Panc1 (cell line): ENCODE measurements around the gene FAM53B. TPM values are rescaled to one million over a fixed set of nuclear protein-coding genes. Genes with fewer than 3 reads are reported as not detected.

Source experiments
- ATAC-seq: fragments of 200-7000 bp; cut with Tn5 transposase; 2 replicates; pipeline ENCODE4 v1.9.1; 2020; ENCODE audit warnings: mild to moderate bottlenecking, moderate library complexity
- BruUV-seq: library from RNA; stranded (reverse); fragments of 400-500 nt; replicated peaks from 2 replicates; lab custom pipeline; 2021; lab: Mats Ljungman, UMichigan
- CTCF ChIA-PET: fragments of 300-600 bp; sonication (Branson Sonifier 250); formaldehyde crosslinking; loops from one replicate; lab custom pipeline; 2022; ENCODE audit warnings: antibody characterized with exemption; lab: Charles Lee
- POLR2A ChIA-PET: fragments of 300-600 bp; sonication (Branson Sonifier 250); formaldehyde crosslinking; loops from one replicate; lab custom pipeline; 2022; ENCODE audit warnings: antibody characterized with exemption; lab: Charles Lee
- DNase-seq: peaks from one replicate; pipeline ENCODE4 v3.0.0-alpha.2; 2010; ENCODE audit warnings: low read depth, low spot score
- H3K27ac ChIP-seq: 2 replicates; pipeline ENCODE4 v1.5.1; 2011; ENCODE audit warnings: mild to moderate bottlenecking, low read length, inconsistent platforms
- H3K27me3 ChIP-seq: fragments of 200-500 bp; sonication (Bioruptor generic); 2 replicates; pipeline ENCODE4 v1.6.0; 2014; ENCODE audit warnings: low read length, inconsistent platforms; ENCODE audit not compliant: control insufficient read depth, insufficient read depth
- H3K36me3 ChIP-seq: fragments of 200-500 bp; sonication (Bioruptor generic); 2 replicates; pipeline ENCODE4 v1.5.1; 2014; ENCODE audit warnings: inconsistent platforms, mild to moderate bottlenecking, low read length, moderate library complexity; ENCODE audit not compliant: control insufficient read depth, insufficient read depth
- H3K4me1 ChIP-seq: 2 replicates; pipeline ENCODE4 v1.5.1; 2011; ENCODE audit warnings: inconsistent platforms, mild to moderate bottlenecking, low read length, moderate library complexity; ENCODE audit not compliant: control insufficient read depth, insufficient read depth
- H3K4me3 ChIP-seq, 2 experiments: 2 replicates each; pipeline ENCODE4 v1.5.1; 2011 to 2012; ENCODE audit warnings: low read depth in 2 of 2, low read length in 2 of 2, mild to moderate bottlenecking in 2 of 2, inconsistent platforms in 1 of 2, moderate library complexity in 1 of 2
- H3K9me3 ChIP-seq: fragments of 200-500 bp; sonication (Bioruptor generic); 2 replicates; pipeline ENCODE4 v1.5.1; 2014; ENCODE audit warnings: low read depth, mild to moderate bottlenecking, inconsistent platforms, low read length, moderate library complexity; ENCODE audit not compliant: control insufficient read depth, insufficient read depth
- CTCF ChIP-seq: fragments of 450-650 bp; IDR thresholded peaks from 2 replicates; pipeline ENCODE4 v1.5.1; 2017; ENCODE audit warnings: mild to moderate bottlenecking
- POLR2AphosphoS5 ChIP-seq: IDR thresholded peaks from 2 replicates; pipeline ENCODE4 v1.6.1; 2012; ENCODE audit warnings: mild to moderate bottlenecking, low read depth, low read length, moderate library complexity
- REST ChIP-seq, 2 experiments: IDR thresholded peaks; 2 replicates each; pipeline ENCODE4 v1.6.1; 2011 to 2012; ENCODE audit warnings: low read depth in 2 of 2, control low read depth in 1 of 2, low read length in 1 of 2, mild to moderate bottlenecking in 1 of 2, moderate library complexity in 1 of 2; ENCODE audit not compliant: insufficient read depth in 1 of 2
- SIN3A ChIP-seq: IDR thresholded peaks from 2 replicates; pipeline ENCODE4 v1.6.1; 2012; ENCODE audit warnings: low read depth, mild to moderate bottlenecking, low read length, moderate library complexity, borderline replicate concordance; ENCODE audit not compliant: insufficient read depth
- TCF7L2 ChIP-seq: IDR thresholded peaks from 2 replicates; pipeline ENCODE4 v1.6.1; 2011; ENCODE audit warnings: mild to moderate bottlenecking, low read depth, low read length, inconsistent platforms
- in situ Hi-C: cut with HindIII; loops from 2 replicates; pipeline ENCODE4 v1.10.0; 2016; ENCODE audit warnings: low sequenced_read_pairs, low pct_unique_long_range_greater_than_20kb
- intact Hi-C: fragments of 100-400 bp; cut with micrococcal nuclease; formaldehyde crosslinking; loops from one replicate; pipeline ENCODE4 v1.10.0; 2022; ENCODE audit not compliant: unreplicated experiment
- total RNA-seq: library from RNA; stranded (reverse); gene quantifications from one replicate; pipeline ENCODE4 v1.2.1, GENCODE V29; 2021; ENCODE audit not compliant: unreplicated experiment

The FAM53B gene
- total RNA-seq, 1 experiment from 2014 or later = 42.5 TPM

- ATAC-seq = no peak
These were observed 139.2 kb downstream of the FAM53B start for GRCh38 chr10:124605001-124605370.

GRCh38 chr10:124604214-124605000, 139.8 kb downstream of the FAM53B start:
- no peaks in the 10 kb centered on the region for H3K36me3 ChIP-seq
- H3K27me3 ChIP-seq = no peaks in the 10 kb centered on the region
- ATAC-seq (no peak), DNase-seq (no peak)
- H3K4me3 ChIP-seq = no peak overlapping the region
- CTCF ChIA-PET = no interaction called here
- intact Hi-C loops (no loop called here), in situ Hi-C loops (no loop called here)
- H3K27ac ChIP-seq = no peak overlapping the region
- TF ChIP-seq REST (IDR thresholded peaks at IDR 0.05; ENCODE audit: insufficient read depth in 1 of 2, low read depth in 2 of 2, low read length in 1 of 2) (no peak), SIN3A (no peak), TCF7L2 (no peak), CTCF (no peak), POLR2AphosphoS5 (no peak)
- BruUV-seq = no TSS peak
- H3K4me1 ChIP-seq = no peaks in the 10 kb centered on the region
- POLR2A ChIA-PET = no interaction called here
- H3K9me3 ChIP-seq = no peaks in the 10 kb centered on the region

More at GRCh38 chr10:124605001-124605370, 139.2 kb downstream of the FAM53B start:
- in situ Hi-C loops = no loop called here
- ChIA-PET CTCF (no interaction called here), POLR2A (interaction anchor here (0.6 kb wide), 1 partner anchor 76 kb away, joined by 8 read pairs; no protein-coding TSS in a partner anchor)
- H3K27me3 ChIP-seq = no peaks in the 10 kb centered on the region
- no peak overlapping the region for H3K4me3 ChIP-seq
- intact Hi-C loops = no loop called here
- H3K27ac ChIP-seq = no peak overlapping the region
- no peaks in the 10 kb centered on the region for H3K36me3 ChIP-seq
- no peak for DNase-seq
- no TSS peak for BruUV-seq
- H3K4me1 ChIP-seq = no peaks in the 10 kb centered on the region
- TF ChIP-seq TCF7L2 = no peak
- TF ChIP-seq CTCF = no peak
- TF ChIP-seq REST (IDR thresholded peaks at IDR 0.05; ENCODE audit: insufficient read depth in 1 of 2, low read depth in 2 of 2, low read length in 1 of 2) = no peak
- TF ChIP-seq SIN3A = no peak
- no peak for TF ChIP-seq POLR2AphosphoS5
- H3K9me3 ChIP-seq = no peaks in the 10 kb centered on the region
